ENCODE data around the gene ZNF219. TPM values are rescaled to one million over a fixed set of nuclear protein-coding genes. Genes with fewer than 3 reads are reported as not detected.

ZNF219 gene
- total RNA-seq, 1 experiment from 2014 or later = 84.5 TPM

DNA sequence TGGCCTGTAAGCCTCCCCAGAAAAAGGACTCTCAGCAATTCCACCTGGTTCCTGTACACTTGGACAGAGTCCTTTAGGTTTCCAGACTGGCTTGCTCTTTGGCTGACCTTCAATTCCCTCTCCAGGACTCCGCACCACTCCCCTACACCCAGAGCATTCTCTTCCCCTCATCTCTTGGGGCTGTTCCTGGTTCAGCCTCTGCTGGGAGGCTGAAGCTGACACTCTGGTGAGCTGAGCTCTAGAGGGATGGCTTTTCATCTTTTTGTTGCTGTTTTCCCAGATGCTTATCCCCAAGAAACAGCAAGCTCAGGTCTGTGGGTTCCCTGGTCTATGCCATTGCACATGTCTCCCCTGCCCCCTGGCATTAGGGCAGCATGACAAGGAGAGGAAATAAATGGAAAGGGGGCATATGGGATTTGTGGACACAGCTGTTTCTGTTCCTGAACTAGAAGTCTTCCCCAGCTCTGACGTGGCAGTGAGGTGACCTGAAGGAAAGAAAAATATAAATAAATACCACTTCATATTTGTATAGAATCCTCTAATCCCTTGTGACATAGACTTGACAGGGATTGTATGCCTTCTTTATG, 55.0 kb downstream of the ZNF219 start:
- Mint-ChIP-seq H3K4me1 (peaks cover 22 to 23% of the 10 kb centered on the region in 2 experiments), H3K9me3 (no peaks in the 10 kb centered on the region), H3K4me3 (no peak overlapping the region), H3K27ac (peak overlapping the region in 1 of 3 experiments; percentile 36; a peak in 1 of 7 replicates), H3K27me3 (ENCODE audit: low read depth) (peaks cover 27% of the 10 kb centered on the region), H3K36me3 (ENCODE audit: insufficient read depth in 1 of 3, low read depth in 3 of 3) (no peaks in the 10 kb centered on the region)
- no peak overlapping the region for H4K8ac ChIP-seq (replicated peaks; ENCODE audit: insufficient read length, low read depth, low read length)
- H3K18ac ChIP-seq (ENCODE audit: insufficient read length, low read depth, low read length) = no peak overlapping the region
- no peak overlapping the region for H3K9ac ChIP-seq (ENCODE audit: extremely low read depth, insufficient read length, low read length)
- H4K91ac ChIP-seq (ENCODE audit: insufficient read length, low read depth, low read length) = no peak overlapping the region
- H4K20me1 ChIP-seq (ENCODE audit: control insufficient read depth, insufficient read depth, insufficient read length) = no peaks in the 10 kb centered on the region
- no peak overlapping the region for H2BK120ac ChIP-seq (ENCODE audit: low read depth, low read length, poor library complexity, severe bottlenecking)
- no peak overlapping the region for H3K27ac ChIP-seq (ENCODE audit: insufficient read length, low read depth, low read length)
- H3K23me2 ChIP-seq (ENCODE audit: insufficient read length, low read depth, low read length, poor library complexity, severe bottlenecking) = no peaks in the 10 kb centered on the region
- H3K9me3 ChIP-seq (ENCODE audit: control insufficient read depth, low read depth, low read length) = no peaks in the 10 kb centered on the region
- no peak overlapping the region for H3T11ph ChIP-seq (ENCODE audit: low read length)
- H3K4me1 ChIP-seq (ENCODE audit: insufficient read depth, low read length) = peaks cover 5% of the 10 kb centered on the region
- no peak overlapping the region for H4K5ac ChIP-seq (ENCODE audit: insufficient read length, low read depth, low read length)
- H3K56ac ChIP-seq (ENCODE audit: insufficient read length, low read depth, low read length) = no peak overlapping the region
- no peak overlapping the region for H3K23ac ChIP-seq (ENCODE audit: insufficient read length, low read depth, low read length)
- no peak overlapping the region for H2BK20ac ChIP-seq (ENCODE audit: low read depth, low read length, poor library complexity, severe bottlenecking)
- H3K4ac ChIP-seq (ENCODE audit: low read depth, low read length) = no peak overlapping the region
- H2AFZ ChIP-seq (ENCODE audit: low read length) = no peak overlapping the region
- TF ChIP-seq, protein P1, sequence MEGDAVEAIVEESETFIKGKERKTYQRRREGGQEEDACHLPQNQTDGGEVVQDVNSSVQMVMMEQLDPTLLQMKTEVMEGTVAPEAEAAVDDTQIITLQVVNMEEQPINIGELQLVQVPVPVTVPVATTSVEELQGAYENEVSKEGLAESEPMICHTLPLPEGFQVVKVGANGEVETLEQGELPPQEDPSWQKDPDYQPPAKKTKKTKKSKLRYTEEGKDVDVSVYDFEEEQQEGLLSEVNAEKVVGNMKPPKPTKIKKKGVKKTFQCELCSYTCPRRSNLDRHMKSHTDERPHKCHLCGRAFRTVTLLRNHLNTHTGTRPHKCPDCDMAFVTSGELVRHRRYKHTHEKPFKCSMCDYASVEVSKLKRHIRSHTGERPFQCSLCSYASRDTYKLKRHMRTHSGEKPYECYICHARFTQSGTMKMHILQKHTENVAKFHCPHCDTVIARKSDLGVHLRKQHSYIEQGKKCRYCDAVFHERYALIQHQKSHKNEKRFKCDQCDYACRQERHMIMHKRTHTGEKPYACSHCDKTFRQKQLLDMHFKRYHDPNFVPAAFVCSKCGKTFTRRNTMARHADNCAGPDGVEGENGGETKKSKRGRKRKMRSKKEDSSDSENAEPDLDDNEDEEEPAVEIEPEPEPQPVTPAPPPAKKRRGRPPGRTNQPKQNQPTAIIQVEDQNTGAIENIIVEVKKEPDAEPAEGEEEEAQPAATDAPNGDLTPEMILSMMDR (conservative IDR thresholded peaks at IDR 0.05) = no peak
- no peaks in the 10 kb centered on the region for H3K79me1 ChIP-seq (ENCODE audit: insufficient read depth, low read depth, low read length, poor library complexity, severe bottlenecking)
- no peaks in the 10 kb centered on the region for H3K27me3 ChIP-seq (ENCODE audit: insufficient read depth, low read length)
- no peak overlapping the region for H2BK15ac ChIP-seq (ENCODE audit: low read depth, low read length)
- H3K14ac ChIP-seq (ENCODE audit: insufficient read depth, low read length) = no peak overlapping the region
- no peak for DNase-seq
- no peaks in the 10 kb centered on the region for H3K79me2 ChIP-seq (ENCODE audit: insufficient read depth, low read length)
- no peak overlapping the region for H2BK12ac ChIP-seq (ENCODE audit: insufficient read length, low read depth, low read length)
- WGBS (ENCODE audit: extremely low coverage, insufficient read length, low lambda C conversion rate) = no CpG with 5 or more reads among the region's 2 CpGs
- no peak overlapping the region for H2BK5ac ChIP-seq (ENCODE audit: insufficient read length, low read length)
- no peak overlapping the region for H3K4me2 ChIP-seq (ENCODE audit: insufficient read depth, insufficient read length, low read length)
- H2AK5ac ChIP-seq (ENCODE audit: insufficient read length, low read length) = no peak overlapping the region

All from H9 (cell line).